HG03442 (cell line): ENCODE results near the gene SAP30L.

Experiments
- ATAC-seq: cut with Tn5 transposase; IDR thresholded peaks from one replicate; pipeline ENCODE4 v1.9.1; 2021; ENCODE audit warnings: mild to moderate bottlenecking, moderate library complexity; ENCODE audit not compliant: unreplicated experiment

Gene SAP30L

GRCh38 chr5:154479160-154479943 lies 33.6 kb downstream of the SAP30L start:
- ATAC-seq, result no peak

DNA sequence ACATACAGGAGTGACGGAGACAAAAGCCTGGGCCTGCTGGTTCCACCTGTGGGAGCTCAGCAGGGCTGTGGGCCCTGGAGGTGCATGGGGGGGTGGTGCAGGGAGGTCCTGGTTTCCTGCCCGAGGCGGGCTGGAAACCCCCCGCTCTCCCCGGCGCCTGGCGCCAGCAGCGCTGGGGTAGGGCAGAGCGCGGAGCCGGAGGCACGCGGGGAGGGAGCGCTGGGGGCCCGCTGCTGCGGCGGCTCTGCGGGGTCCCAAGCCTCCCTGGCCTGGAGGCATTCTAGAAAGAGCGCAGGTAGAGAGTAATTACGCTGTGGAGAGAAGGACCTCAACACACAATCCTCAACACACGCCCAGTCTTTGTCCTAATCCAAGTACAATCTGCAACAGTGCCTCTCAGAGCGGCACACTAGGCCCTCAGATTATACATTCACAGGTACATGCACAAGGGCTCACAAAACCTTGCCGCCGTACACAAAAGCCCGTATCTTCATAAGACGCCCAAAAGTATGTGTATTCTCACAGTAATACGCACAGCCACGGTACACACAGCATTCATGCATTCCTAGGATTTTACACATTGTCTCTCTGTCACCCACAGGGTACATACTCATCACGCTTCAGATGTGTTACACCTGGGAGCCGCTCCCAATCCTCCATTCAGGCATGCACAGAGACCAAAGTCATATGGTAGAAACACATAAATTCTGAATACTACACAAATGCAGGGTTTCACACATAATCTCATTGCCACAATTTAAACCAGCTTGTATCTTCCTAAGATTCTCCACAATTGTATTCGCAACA lies 34.4 kb downstream of the SAP30L start:
- no peak for ATAC-seq

- ATAC-seq, result no peak
Observed at GRCh38 chr5:154480847-154481246, 35.0 kb downstream of the SAP30L start.

DNA sequence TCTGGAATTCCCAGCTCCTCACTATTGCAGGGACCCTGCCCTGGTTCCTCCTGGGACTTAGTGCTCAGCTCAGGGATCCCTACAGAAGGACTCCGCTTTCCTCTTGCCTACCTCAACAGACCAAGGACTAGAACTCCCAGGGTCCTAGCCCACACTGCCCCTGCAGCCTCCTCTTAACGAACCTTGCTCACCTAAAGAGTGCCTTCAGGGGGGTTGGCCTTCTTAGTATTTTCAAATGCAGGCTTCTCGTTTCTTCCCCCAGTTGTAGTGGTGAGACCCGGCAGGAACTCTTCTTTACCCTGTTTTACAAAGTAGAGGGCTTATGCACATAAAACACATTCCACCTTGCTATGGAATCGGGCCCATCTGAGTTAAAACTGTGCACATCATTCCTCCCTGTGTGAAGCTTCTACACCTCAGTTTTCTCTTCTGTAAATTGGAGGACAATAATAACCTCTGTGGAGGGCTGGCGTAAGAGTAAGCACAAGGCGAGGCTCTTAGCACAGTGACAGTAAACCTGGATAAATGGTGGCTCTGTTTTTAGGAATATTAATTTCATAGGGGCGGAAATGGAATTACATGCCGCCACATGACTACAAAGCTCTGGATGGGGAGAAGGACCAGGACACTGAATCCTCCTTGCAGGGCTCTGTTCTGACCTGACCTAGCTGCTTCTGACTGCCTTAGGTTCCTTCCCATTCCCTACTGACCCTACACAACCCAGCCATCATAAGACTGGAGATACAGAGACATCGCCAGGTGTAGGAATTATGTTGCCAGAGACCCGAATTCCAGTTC lies 36.0 kb downstream of the SAP30L start:
- no peak for ATAC-seq

- ATAC-seq, result no peak
Observed at GRCh38 chr5:154482528-154483449, 37.0 kb downstream of the SAP30L start.

DNA sequence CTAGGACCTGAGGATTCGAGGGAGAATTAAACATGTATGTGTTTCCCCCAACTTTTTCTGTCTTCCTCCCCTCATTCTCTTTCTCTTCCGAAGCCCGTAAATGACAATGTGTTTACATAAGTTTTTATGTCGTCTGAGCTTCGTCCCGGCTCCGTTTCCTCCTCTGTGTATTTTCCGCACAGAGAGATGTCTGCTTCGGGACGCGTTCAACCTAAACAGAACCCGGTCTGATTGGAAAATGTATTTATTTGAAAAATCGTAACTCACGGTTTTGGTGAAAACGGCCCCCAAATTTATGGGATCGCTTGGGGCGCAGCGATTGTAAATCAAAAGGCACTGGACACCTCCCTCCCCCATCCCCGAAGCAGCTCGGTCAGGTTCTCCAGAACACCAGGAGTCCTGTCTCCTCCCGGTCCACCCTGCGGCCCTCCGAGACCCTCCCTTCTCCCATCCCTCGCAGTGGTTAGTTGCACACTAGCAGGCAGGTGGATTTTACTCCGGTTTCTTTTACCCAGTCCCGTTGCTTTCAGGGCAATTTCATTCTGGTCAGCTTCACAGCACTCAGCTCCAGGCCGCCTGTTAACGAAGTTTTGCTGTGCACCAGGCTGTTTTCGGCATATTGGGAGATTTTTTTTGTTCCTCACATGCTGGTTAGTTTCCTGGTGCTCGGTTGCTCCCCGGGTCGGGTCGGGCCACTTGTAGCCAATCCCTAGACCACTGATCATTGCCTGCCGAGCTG lies 38.0 kb downstream of the SAP30L start:
- ATAC-seq, result no peak

- no peak for ATAC-seq
Observed at GRCh38 chr5:154484393-154485095, 38.7 kb downstream of the SAP30L start.

DNA sequence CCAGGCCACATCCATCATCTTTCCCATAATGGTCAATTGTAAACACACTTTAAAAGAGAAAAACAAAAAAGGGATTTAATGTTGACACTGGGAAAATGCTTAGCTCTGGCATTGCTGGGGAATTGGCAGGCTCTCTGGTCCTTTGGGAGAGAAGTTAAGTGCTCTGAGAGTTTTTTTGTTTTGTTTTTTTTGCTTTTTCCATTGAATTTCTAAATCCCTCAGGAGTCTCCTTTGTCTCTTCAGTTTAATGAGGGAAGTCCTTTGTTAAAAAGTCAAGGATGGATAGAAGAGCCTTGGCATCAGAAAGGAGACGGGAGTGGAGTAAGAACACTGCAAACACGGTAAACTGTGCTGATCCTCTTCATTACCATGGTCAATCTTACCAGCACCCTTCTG lies 39.3 kb downstream of the SAP30L start:
- no peak for ATAC-seq

GRCh38 chr5:154485850-154486426 lies 40.1 kb downstream of the SAP30L start:
- ATAC-seq, result no peak

- no peak for ATAC-seq
Observed at GRCh38 chr5:154486427-154486866, 40.6 kb downstream of the SAP30L start.

DNA sequence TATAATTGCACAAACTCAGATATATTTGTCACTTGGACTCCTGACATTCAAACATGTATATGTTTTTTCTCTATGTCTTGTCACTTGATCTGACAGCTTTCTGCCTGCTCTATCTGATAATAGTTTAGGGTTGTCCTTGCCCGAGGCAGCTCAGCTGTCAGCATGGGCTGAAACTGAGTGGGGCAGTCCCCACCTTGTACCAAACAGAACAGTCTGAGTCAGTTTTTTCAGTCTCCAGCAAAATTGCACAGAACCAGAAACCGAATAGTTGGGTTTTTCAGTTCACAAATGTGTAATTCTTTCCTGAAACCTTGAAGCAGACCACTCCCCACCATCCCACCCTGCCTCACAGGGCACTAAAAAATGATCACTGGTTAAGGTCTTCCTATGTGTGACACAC lies 41.7 kb downstream of the SAP30L start:
- ATAC-seq, result peak; percentile 100

GRCh38 chr5:154491941-154492340 lies 46.1 kb downstream of the SAP30L start:
- ATAC-seq, result no peak

- no peak for ATAC-seq
Observed at GRCh38 chr5:154493274-154493673, 47.5 kb downstream of the SAP30L start.

DNA sequence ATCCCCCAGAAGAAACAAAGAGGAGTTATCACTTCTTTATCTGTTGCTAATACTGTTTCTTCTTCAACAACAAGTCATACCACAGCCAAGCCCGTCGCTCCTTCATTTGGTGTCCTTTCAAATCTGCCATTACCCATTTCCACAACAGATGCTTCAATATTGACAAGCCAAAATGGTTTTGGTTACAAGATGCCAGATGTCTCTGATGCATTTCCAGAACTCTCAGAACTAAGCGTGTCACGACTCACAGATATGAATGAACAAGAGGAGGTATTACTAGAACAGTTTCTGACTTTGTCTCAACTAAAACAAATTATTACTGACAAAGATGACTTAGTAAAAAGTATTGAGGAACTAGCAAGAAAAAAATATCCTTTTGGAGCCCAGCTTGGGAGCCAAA lies 48.2 kb downstream of the SAP30L start:
- ATAC-seq, result no peak

GRCh38 chr5:154498591-154498990 lies 52.8 kb downstream of the SAP30L start:
- no peak for ATAC-seq

GRCh38 chr5:154498994-154499393 lies 53.2 kb downstream of the SAP30L start:
- ATAC-seq, result no peak

DNA sequence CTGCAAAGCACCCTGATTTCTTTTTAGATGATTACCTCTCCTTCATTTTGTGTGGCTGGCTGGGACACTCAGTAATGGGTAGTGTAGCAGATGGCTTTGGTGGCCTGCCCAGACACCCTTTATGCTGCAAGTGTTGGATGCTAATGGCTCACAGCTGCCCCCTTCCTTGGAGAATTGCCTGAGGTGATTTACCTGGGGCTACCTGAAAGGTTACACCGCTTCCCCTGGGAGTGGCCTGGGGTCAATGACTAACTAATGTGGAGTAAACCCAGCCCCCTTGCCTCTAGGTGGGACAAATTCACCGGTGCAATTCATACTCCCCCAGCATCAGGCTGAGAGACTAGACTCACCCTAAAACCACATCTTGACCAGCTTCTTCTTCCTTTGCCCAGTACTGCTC lies 55.8 kb downstream of the SAP30L start:
- no peak for ATAC-seq

DNA sequence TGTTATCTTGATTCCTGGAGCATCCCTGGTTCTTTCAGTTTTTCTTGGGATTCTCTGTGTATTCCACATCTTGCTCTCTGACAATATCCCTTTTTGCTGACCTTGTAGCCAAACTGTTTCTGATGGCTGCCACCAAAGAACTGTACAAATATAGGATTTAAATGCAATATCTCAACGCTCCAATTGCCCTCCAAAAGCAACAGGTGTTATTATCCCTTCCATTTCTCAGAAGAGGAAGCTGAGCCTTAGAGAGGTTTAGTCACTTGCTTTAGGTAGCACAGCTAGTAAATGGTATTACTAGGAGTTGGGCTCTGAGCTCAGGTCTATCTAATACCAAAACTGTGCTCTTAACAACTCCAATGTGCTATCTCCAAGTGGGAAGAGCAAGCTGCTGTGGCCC lies 56.4 kb downstream of the SAP30L start:
- no peak for ATAC-seq

GRCh38 chr5:154503698-154504039 lies 57.9 kb downstream of the SAP30L start:
- ATAC-seq, result no peak
